OCI-M2 (cell line): ENCODE results near the gene GRXCR1.

Experiments
- DNase-seq: peaks from one replicate; lab custom pipeline; 2025; ENCODE audit not compliant: unreplicated experiment; lab: John Stamatoyannopoulos, UW

The GRXCR1 gene

DNA sequence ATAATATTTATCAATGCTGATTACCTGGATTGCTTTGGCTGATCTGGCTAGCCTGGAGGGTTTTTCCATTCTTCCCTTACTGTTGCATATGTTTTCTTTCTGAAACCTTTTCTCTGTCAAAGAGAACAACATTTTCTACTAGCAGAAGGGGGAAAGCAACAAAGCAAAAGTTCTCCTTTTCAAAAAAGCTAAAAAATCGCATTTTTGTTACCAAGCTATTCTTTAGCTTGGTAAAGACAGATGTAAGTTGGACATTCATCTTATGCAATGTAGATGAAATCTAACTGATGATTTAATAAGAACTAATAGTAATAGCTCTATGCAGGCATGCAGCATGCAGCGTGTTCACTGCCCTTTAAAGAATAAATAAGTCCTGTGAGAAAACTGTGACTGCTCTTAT is at the start of gene GRXCR1:
TSS of gene GRXCR1 (plus strand) at position 301 of the 400 bp plus-strand sequence. CDS start 554 bp downstream, outside the sequence.
- DNase-seq: no peak

DNA sequence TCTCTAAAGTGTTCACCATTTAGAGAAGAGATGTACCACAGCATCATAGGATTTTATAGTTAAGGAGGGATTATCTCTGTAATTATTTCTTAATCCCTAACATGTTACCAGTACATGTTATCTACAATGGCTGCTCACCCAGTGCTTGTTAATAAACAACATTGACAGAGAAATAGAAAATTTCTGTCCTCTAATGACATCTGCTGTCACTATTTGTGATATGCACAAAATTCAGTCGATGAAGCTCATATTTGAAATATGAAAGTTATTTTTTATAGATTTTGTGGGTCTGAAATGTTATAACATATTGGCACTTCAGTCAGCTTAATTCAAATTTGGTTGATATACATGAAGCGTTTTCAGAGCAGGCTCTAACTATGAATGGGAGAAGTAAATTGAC is 48.8 kb upstream of the GRXCR1 start:
- DNase-seq: no peak

DNA sequence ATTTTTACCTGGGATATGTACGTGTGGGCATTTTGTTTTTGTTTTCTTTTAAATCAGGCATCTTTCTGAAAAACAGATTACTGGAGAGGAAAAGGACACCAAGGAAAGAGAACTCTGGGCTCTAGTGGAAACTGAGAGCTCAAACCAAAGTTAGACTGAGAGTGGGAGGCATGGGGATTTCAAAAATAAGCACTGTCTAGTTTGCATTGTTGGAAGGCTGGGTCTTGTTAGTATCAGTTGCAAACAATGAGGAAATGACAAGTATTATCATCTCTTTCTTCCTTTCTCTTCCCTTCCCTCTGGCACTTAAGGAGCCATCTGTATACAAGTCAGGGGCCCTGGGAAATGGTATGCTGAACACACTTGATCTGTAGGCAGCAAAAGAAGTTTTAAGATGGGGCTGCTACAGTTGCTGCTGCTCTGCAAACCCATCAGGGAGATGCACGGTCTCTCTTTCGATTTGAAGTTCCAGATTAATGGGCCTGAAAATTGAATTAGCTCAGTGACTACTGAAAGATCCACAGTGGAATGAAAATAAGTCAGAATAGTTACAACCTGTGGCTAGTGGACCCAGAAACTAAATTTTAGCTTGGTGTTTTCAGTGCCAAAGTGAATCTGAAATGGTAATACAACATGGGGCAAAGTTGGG is 48.0 kb upstream of the GRXCR1 start:
- DNase-seq: no peak

DNA sequence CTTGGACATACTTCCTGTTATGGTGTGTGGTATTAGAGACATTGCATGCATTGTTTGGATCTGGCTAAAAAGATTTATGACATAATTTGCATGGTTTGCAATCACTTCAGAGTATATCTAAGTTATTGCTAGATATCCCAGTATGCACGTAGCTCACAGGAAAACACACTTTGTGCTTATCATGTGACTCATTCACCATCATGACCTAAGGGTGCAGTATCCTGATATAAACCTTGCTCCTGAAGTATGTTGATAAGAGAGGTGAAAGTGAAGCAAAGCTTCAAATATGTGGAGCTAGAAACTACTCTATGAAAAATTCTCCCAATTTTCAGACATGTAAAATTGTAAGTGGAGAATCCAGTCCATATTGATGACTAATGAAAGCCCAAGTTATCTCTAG is 46.9 kb upstream of the GRXCR1 start:
- DNase-seq: no peak

DNA sequence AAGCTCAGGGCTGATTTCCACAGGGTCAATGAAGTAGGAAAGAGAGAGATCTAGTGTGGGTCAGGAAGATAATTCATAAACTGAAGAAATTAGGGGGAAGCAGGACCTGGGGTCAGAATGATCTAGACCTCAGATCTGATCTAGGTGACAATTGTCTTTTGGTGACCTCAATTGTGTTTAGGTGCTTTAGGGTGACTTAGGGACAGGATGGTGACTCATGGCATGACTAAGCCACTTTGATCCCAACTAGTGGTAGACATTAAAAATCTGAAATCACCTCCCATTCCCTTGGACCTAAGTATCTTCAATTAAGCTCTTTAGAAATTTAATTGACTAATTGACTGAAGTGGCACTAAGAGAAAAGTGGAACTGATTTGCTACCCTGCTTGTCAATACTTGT is 36.7 kb upstream of the GRXCR1 start:
- DNase-seq: no peak

DNA sequence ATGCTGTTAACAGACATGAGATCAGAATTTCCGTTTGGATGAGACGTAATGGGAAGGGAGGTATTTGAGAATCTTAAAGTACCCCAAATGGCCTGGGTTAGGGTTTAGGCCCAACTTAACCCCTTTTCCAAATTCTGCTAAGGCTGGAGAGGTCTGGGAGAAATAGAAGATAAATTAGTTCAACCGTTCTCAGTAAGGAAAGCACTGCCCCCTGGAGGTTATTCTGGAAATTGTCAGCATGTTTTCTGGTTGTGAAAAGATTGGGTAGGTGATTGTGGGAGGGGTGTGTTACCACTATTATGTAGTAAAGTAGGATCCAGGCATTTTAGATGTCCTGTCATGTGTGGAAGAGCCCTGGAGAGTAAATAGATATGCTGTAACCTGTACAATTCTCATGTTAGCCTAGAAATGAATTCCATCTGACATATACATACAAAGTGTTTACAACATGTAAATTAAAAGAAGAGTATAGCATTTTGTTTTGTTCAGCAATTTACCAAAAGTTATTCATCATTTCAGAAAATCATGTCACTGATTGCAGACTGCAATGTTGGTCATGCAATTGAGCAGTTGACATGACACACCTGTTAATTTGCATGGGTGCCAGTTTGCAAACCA is 26.8 kb upstream of the GRXCR1 start:
- peak; percentile 25 for DNase-seq

DNA sequence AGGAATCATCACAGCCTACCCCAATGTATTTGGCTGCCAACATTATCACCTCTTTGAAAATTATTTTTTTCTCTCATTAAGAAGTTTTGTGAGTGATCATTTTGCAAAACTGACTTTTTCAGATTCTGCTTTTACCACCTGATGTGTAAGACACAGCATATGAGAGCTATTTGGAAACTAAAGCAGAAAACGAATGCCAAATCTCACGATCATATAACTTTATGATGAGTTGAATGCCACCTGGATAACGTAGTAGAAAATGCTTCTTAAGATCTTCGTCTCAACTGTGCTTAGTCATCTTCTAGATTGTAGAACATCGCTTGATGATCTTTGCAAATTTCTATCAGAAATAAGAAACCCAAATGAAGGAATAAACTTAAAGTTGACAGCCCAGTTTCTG is 21.3 kb upstream of the GRXCR1 start:
- no peak for DNase-seq

DNA sequence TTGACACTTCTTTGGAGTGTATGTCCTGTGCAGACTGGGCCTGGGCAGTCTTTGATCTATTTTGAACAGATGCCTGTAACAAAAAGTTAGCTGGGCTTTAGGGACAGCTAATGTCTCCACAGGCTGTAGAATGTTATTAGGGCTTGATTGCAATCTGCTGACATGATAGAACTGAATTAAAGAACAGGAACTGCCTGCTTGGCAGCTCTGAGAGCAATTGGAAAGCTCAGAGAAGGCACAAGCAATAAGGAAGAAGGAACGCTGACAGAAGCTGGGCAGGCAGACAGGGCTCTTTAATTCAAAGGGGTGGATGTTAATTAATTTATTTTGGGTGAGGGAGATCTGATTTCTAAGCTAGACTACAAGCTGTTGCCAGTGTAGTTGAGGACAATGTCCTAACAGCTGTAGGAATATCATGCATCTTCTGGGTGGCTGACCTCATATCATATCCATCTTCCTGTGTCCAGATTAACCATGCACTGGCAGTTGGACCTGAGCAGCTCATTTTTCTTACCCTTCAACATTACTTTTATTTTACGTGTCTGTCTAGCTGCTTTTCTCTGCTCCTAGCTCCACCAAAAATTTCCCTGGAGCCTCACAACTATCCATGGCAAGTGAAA is 20.7 kb upstream of the GRXCR1 start:
- DNase-seq: no peak

DNA sequence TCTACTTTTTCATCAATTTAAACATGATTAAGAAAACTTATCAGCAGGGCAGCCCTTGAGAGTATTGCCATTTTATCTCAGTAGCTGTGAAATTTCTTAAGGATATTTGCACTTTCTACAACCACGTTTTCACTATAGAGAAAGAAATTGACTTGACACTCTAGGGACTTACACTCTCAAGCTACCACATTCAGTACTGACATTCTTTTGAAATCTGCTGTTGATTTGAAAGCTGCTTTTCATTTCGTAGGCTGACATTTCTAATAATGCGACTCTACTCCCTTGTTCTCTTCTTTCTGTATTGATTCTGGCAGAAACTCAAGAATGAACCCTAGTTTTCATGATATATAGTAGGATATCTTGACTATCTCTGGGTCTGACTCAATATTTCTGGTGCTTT is 13.7 kb upstream of the GRXCR1 start:
- DNase-seq: no peak

DNA sequence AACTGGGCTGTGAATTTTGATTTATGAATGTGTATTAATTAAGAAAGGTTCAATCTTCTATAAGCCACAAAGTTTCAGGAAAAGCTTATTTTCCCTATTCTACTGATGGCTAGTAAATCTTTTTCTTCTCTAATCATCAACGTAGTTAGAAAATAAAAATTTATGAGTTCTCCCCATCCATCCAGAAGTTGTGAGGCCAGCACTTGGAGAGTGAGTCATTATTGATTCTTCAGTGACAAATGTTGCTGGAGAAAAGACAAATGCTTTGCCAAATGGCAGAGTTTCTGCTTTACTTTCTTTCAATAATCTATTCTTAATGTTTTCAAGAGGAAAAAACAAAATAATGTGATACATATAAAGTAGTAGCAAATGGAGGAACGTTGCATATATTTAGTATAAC is 11.3 kb upstream of the GRXCR1 start:
- DNase-seq: no peak

DNA sequence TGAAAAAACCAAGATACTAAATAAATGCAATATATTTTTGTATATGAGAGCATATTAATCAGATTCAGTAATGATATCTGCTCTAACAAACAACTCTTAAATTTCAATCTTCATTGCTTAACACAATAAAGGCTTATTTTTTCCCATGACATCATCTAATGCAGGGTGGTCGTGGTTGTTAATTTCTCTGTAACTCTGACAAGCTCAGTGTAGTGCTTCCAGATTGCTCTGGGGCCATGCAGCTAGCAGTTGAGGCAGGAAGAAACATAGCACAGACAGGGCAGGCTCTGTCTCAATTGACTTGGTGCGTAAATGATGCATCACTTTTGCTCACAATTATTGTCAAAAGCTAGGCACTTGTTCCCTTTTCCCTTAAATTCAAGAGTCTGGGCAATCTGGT is 869 bp upstream of the GRXCR1 start:
- DNase-seq: no peak

DNA sequence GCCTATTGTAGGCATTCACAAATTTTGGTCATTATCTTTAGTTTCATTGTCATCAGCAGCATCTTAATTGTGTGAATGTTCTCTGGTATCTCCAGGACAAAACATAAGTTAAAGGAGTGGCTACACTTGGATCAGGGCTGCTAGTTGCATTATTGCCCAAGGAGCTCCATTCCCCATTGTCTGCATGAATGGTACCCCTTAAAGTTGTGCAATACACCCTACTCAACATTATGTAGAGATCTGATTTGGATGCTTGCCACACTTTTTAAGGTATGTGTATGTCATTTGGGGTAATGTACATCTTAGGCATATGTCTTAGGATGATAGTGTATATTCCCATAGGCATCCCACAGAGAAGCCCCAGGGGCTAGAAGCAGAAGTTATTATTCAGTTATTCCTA is 2.9 kb downstream of the GRXCR1 start:
- DNase-seq: no peak

DNA sequence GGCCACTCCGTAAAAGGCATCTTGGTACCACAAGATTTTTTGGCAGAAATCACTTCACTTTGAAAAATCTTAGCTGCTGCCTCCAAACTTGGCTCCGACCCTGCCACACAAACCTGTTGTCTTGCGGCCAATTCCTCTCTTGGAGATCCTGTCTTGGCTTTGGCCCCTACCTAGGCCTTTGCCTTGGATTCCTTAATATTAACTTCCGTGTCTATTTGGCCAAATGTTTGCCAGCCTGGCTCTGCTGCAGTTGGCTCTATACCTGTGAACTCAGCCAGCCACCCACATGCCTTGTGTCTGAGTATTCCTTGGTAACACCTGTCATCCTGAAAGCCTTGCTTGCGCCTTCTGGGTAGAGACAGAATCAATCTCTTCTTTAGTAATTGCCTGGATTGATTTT is 12.5 kb downstream of the GRXCR1 start:
- no peak for DNase-seq

DNA sequence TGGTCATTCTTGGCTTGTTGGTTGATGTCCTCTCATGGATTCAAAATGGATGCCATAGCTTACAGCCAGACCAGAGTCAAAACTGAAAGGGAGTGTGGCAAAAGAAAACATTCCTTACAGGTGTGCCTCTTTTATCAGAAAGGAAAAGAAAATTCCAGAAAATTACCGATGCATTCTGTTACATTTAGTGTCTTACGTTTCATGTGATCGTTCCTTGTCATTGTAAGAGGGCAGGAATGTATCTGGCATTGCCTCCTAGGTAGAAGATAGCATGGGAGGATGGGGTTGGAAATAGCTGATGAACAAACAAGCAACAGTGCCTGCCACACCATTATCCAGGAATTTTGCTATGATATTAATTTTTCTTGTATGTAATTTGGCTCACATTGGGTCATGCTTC is 13.1 kb downstream of the GRXCR1 start:
- DNase-seq: no peak

DNA sequence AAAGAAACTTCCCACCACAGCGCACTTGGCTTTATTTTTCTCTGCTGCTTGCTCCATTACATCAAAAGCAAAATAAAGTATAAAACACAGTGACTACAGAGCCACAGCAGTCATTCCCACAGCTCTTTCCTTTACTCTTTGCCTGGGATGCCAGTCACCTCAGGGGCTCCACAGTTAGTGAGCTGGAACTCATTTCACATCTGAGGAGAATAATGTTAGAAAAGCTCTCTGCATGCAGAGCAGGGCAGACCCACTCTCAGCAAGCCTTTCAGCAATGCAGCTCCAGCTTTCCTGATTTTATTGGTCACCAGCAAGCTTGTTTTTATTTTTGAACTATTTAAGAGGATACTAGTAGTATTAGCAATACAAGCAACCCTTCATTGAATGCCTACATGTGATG is 13.8 kb downstream of the GRXCR1 start:
- DNase-seq: no peak

DNA sequence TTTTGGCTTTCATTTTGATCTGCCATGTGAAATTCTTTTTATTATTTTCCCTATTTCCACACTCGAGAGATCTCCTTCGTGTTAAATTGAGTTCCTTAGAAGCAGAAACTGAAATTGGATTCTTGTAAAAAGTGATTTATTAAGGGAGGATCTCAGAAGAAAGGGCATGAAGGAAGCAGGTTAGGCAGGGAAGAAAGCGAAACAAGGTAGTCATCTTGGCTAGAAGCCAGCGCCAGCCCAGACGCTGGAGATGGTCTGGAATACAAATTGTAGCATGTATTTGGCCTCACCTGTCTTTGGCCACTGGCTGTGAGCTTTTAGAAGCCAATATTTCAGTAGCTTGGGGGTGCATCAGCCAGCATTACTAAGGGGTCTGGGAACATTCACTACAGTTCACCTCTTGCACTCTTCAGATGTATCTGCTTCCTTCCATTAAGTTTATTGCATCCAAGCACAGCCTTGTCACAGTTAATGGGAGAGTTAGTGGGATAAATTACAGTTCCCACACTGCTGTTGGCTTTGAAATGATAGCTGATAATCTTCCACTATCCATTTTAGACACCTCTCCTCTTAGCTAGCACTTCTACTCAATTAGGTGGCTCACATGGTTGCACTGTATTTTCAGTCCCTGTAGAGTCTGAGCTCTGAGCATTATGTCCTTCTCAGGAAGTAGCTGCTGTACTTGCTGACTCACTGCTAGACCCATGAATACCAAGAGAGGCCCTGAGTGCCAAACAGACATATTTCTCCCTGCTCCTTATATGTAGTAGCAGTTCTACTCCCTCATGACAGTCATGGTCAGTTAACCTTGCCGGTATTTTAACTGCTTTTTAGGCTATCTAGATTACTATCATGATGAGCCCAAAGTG is 14.6 kb downstream of the GRXCR1 start:
- no peak for DNase-seq

DNA sequence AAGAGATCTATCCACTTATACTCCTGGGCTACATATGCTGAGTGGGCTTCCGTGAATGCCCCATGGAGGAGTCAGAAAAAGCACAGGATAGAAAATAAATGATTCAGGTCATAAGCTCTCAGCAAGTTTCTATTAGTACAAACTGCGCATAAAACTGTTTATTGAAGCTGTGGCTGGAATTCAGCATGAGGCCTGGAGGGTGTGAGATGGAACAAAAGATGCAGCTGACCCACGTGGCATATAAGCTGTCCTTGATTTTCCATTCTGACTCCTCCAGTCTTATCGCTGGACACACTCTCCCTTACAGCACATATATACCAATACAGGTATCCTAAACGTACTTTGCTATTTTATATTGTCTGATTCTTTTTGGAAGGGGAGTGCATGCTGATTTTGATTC is 17.9 kb downstream of the GRXCR1 start:
- DNase-seq: no peak

DNA sequence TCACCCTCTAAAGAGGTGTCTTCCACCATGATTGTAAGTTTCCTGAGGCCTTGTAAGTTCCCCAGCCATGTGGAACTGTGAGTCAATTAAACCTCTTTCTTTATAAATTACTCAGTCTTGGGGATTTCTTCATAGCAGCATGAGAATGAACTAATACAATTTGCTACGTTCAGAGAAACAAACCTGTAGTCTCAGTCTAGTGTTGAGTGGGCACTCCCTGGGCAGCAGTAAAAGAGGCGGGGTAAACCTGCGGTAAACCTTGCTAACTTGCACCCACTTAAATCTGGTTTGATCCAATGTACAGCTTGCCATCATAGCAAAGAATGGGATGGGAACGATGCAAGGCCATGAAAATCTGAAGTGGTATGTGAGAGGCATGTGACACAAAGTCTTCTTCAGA is 22.4 kb downstream of the GRXCR1 start:
- DNase-seq: no peak

DNA sequence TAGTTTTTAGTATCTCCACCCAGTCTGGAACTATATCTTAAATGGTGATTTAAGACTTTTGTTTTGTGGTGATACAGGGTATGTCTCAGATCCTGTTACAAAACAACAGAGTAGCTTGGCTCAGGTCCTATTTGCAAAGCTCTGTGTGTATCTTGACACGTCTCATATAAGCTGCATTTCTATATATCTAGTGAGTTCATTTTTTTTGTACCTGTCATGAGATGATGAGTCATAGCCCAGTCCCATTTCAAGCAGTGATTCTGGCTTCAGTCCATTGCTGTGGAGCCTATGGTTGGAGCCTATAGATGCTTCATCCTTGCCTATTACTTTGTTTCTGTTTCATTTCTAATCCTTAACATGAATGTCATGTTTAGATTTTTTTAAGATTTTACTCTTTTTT is 23.0 kb downstream of the GRXCR1 start:
- DNase-seq: no peak

DNA sequence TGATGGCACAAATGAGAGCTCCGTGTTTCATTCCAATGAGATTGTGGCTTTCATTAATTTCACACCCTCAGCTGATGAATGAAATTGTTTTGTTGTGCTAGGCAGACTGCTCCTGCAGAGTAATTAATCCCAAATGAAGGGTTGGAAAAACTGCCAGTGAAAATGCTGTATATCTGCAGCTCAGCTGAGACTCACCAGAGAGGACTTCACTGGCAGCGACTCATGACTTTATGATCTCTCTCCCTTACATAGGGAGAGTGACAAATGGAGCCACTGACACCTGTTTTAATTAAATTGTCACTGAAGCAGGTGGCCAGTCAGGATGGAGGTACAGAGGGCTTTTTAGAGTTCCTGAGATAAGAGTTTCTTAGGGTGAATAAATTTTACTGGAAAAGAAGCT is 24.8 kb downstream of the GRXCR1 start:
- no peak for DNase-seq

DNA sequence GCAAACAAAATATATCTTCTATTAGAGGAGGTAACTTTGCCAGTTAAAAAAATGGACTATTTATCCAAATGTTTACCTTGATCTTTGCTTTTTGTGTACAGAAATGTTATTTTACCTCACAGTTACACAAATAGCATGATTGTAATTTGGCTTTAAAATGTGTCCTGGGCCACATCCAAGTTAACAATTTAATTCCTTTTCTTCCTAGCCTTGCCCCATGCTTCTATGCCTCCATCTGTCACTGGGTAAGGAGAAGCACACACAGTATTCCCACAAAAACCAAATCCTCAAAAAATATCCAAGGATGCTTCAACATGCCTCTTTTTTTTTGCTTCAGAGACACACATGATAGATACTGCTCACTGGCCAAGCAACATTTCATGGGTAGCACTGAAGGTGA is 30.9 kb downstream of the GRXCR1 start:
- no peak for DNase-seq

DNA sequence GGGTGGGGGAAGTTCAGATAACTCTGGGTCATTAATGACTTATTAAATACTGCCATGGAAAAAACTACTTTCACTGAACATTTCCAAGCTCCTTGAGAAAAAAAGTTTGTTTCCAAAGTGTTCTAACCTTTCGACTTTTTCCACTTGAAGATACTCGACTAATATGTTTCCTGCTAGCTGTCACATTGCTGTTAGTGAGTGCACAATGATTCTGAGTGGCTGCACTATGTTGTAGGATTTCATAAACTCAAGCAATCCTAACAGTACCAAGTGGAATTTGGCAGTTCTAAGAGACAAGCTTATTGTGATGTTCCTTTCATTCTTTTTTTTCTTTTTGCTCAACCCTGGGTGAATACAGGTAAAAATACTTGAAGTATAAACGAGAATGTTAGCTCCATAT is 33.4 kb downstream of the GRXCR1 start:
- DNase-seq: no peak
